ENCODE measurements around the gene AADACL2. TPM values are rescaled to one million over a fixed set of nuclear protein-coding genes. Genes with fewer than 3 reads are reported as not detected.

The AADACL2 gene
- total RNA-seq, 1 donor from 2014 or later: not detected

GRCh38 chr3:151798466-151798865 is 64.7 kb downstream of the AADACL2 start:
- no peaks in the 10 kb centered on the region for H3K36me3 Mint-ChIP-seq (ENCODE audit: low read depth)
- intact Hi-C loops (cut with micrococcal nuclease): no loop called here
- H3K9me3 Mint-ChIP-seq: no peaks in the 10 kb centered on the region
- peaks cover 10% of the 10 kb centered on the region for H3K27me3 Mint-ChIP-seq
- H3K4me3 Mint-ChIP-seq: no peak overlapping the region
- no peak overlapping the region for H3K27ac Mint-ChIP-seq
- no peak for DNase-seq
- H3K4me1 Mint-ChIP-seq: no peaks in the 10 kb centered on the region

GRCh38 chr3:151800431-151800830 is 66.7 kb downstream of the AADACL2 start:
- H3K27me3 Mint-ChIP-seq: peaks cover 3% of the 10 kb centered on the region
- intact Hi-C loops (cut with micrococcal nuclease): no loop called here
- H3K27ac Mint-ChIP-seq: no peak overlapping the region
- no peaks in the 10 kb centered on the region for H3K4me1 Mint-ChIP-seq
- H3K36me3 Mint-ChIP-seq (ENCODE audit: low read depth): no peaks in the 10 kb centered on the region
- no peak for DNase-seq
- H3K9me3 Mint-ChIP-seq: no peaks in the 10 kb centered on the region
- no peak overlapping the region for H3K4me3 Mint-ChIP-seq

GRCh38 chr3:151804267-151804666 is 70.5 kb downstream of the AADACL2 start:
- no peaks in the 10 kb centered on the region for H3K4me1 Mint-ChIP-seq
- H3K27ac Mint-ChIP-seq: no peak overlapping the region
- no peak for DNase-seq
- peaks cover 5% of the 10 kb centered on the region for H3K9me3 Mint-ChIP-seq
- no peaks in the 10 kb centered on the region for H3K36me3 Mint-ChIP-seq (ENCODE audit: low read depth)
- no peak overlapping the region for H3K4me3 Mint-ChIP-seq
- intact Hi-C loops (cut with micrococcal nuclease): no loop called here
- peaks cover 2% of the 10 kb centered on the region for H3K27me3 Mint-ChIP-seq

- H3K4me1 Mint-ChIP-seq: no peaks in the 10 kb centered on the region
- peaks cover 2% of the 10 kb centered on the region for H3K27me3 Mint-ChIP-seq
- intact Hi-C loops (cut with micrococcal nuclease): no loop called here
- no peak overlapping the region for H3K4me3 Mint-ChIP-seq
- no peak overlapping the region for H3K27ac Mint-ChIP-seq
- no peaks in the 10 kb centered on the region for H3K36me3 Mint-ChIP-seq (ENCODE audit: low read depth)
- no peak for DNase-seq
- H3K9me3 Mint-ChIP-seq: peaks cover 5% of the 10 kb centered on the region
These were observed 73.1 kb downstream of the AADACL2 start for GRCh38 chr3:151806838-151807237.

Other genes with a start within 250 kb of the AADACL2 start
- not detected in 2 replicates for gene AADAC, start 80.2 kb downstream of the AADACL2 start, total RNA-seq
- gene SUCNR1, start 139.7 kb downstream of the AADACL2 start, total RNA-seq: not detected in 2 replicates

Data from activated CD4-positive, alpha-beta T cell treated with anti-CD3 and anti-CD28 coated beads, Interleukin-2, amount 10 ng/mL, durations not matched to agents 24 days and 14 days (primary cell).